GM18868 (cell line): ENCODE measurements around the gene CFL2.
"Not testable (repeated sequence)": the region's sequence is repeated elsewhere in the genome, so short reads cannot be mapped to it uniquely, and the experiment has no call there.

ENCODE experiments used
- ATAC-seq: cut with Tn5 transposase; IDR thresholded peaks from one replicate; pipeline ENCODE4 v1.9.1; 2021; ENCODE audit warnings: mild to moderate bottlenecking, moderate library complexity; ENCODE audit not compliant: unreplicated experiment

The CFL2 gene

GRCh38 chr14:34714320-34715126, at the start of gene CFL2:
Gene CFL2, minus strand, starts transcription at chr14:34714593. Its CDS starts 53 bp downstream, at chr14:34714540.
- ATAC-seq: peak; percentile 88

- no peak for ATAC-seq
Observed at GRCh38 chr14:34755215-34755614, 40.8 kb upstream of the CFL2 start.

GRCh38 chr14:34754687-34755086, 40.3 kb upstream of the CFL2 start:
- no peak for ATAC-seq

GRCh38 chr14:34750670-34751069, 36.3 kb upstream of the CFL2 start:
- ATAC-seq: no peak

GRCh38 chr14:34750233-34750632, 35.8 kb upstream of the CFL2 start:
- no peak for ATAC-seq

GRCh38 chr14:34749408-34749807, 35.0 kb upstream of the CFL2 start:
- no peak for ATAC-seq

GRCh38 chr14:34742270-34743115, 28.1 kb upstream of the CFL2 start:
- no peak for ATAC-seq

- ATAC-seq: no peak
Observed at GRCh38 chr14:34741840-34742239, 27.4 kb upstream of the CFL2 start.

GRCh38 chr14:34740139-34740538, 25.7 kb upstream of the CFL2 start:
- not testable (repeated sequence) for ATAC-seq

GRCh38 chr14:34737079-34737478, 22.7 kb upstream of the CFL2 start:
- ATAC-seq: not testable (repeated sequence)

GRCh38 chr14:34733245-34733644, 18.9 kb upstream of the CFL2 start:
- no peak for ATAC-seq

- no peak for ATAC-seq
Observed at GRCh38 chr14:34732802-34733201, 18.4 kb upstream of the CFL2 start.

GRCh38 chr14:34723867-34724266, 9.5 kb upstream of the CFL2 start:
- no peak for ATAC-seq

GRCh38 chr14:34722723-34723545, 8.5 kb upstream of the CFL2 start:
- ATAC-seq: peak; percentile 49

- ATAC-seq: no peak
Observed at GRCh38 chr14:34721129-34721528, 6.7 kb upstream of the CFL2 start.

- no peak for ATAC-seq
Observed at GRCh38 chr14:34718750-34719304, 4.4 kb upstream of the CFL2 start.

- no peak for ATAC-seq
Observed at GRCh38 chr14:34715127-34715863, 902 bp upstream of the CFL2 start.

GRCh38 chr14:34713681-34714319, 593 bp downstream of the CFL2 start:
- peak; percentile 8 for ATAC-seq

GRCh38 chr14:34713122-34713680, 1.2 kb downstream of the CFL2 start:
- no peak for ATAC-seq
